B cell (primary cell): Measurements from ENCODE around the gene CREB5.

Experiments
- CTCF ChIP-seq: fragments of 200-600 bp; IDR thresholded peaks from one replicate; pipeline ENCODE4 v1.8.0; 2022; ENCODE audit warnings: antibody characterized with exemption, mild to moderate bottlenecking
- EZH2 ChIP-seq: IDR thresholded peaks from 2 replicates; pipeline ENCODE4 v1.6.1; 2012; ENCODE audit warnings: borderline replicate concordance, low read depth, mild to moderate bottlenecking, moderate library complexity, low read length; ENCODE audit not compliant: insufficient read depth, poor library complexity, severe bottlenecking

DNA sequence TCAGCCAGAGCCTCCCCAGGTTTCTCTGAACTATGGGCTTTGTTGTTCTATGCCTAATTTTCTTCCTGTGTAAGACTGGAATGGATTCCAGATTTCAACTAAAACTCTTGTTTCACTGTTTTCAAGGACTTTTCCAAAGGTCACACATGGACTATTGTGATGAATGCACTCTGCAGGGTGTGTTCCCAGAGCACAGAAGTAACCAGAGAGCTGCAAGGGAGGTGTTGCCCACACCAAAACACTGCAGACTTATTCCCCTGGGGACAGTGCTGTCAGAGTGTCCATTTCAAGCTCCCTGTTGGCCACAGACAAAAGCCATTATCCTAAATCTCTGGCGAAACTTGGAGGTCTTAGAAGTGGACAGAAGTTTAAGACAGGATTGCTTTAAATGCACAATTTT lies 314.2 kb downstream of the CREB5 start:
- TF ChIP-seq CTCF, result no peak
- no peak for TF ChIP-seq EZH2
